GM12878 (cell line): ENCODE data around the gene STXBP1. TPM values are rescaled to one million over a fixed set of nuclear protein-coding genes. Genes with fewer than 3 reads are reported as not detected.

Experiments
- ATAC-seq: fragments of 200-7000 bp; cut with Tn5 transposase; 3 replicates; pipeline ENCODE4 v1.9.1; 2020; ENCODE audit warnings: mild to moderate bottlenecking, moderate library complexity
- BruUV-seq: library from RNA; stranded (reverse); fragments of 400-500 nt; replicated peaks from 2 replicates; lab custom pipeline; 2021; lab: Mats Ljungman, UMichigan
- CTCF ChIA-PET: fragments of 300-600 bp; sonication (Branson Sonifier 250); formaldehyde crosslinking; extraction: SDS; loops from one replicate; lab custom pipeline; 2021; ENCODE audit warnings: inconsistent platforms; lab: Yijun Ruan, JAX
- POLR2A ChIA-PET: fragments of 350-600 bp; formaldehyde crosslinking; extraction: SDS; loops from one replicate; lab custom pipeline; 2021; ENCODE audit warnings: inconsistent platforms; lab: Charles Lee
- RAD21 ChIA-PET: fragments of 300-600 bp; sonication (Branson Sonifier 250); formaldehyde crosslinking; loops from one replicate; lab custom pipeline; 2023; ENCODE audit warnings: antibody characterized with exemption; ENCODE audit not compliant: unreplicated experiment; lab: Charles Lee
- SMC1A ChIA-PET: fragments of 300-600 bp; sonication (Branson Sonifier 250); formaldehyde crosslinking; loops from one replicate; lab custom pipeline; 2023; ENCODE audit not compliant: unreplicated experiment, uncharacterized antibody; lab: Charles Lee
- DNase-seq: peaks from one replicate; pipeline ENCODE4 v3.0.0-alpha.2; 2011; ENCODE audit warnings: low read depth, low spot score
- FAIRE-seq: peaks from 3 replicates; lab custom pipeline; 2011; peaks lifted over from hg19 to GRCh38; lab: Jason Lieb, UNC
- H2AFZ ChIP-seq: 2 replicates; pipeline ENCODE4 v1.6.0; 2011; ENCODE audit warnings: low read depth, low read length, control low read depth; ENCODE audit not compliant: control insufficient read depth
- H3K27ac ChIP-seq: 2 replicates; pipeline ENCODE4 v1.5.1; 2011; ENCODE audit warnings: control low read depth; ENCODE audit not compliant: control insufficient read depth, insufficient read depth
- H3K27me3 ChIP-seq, 2 experiments: replicated peaks in 1 of 2; 2 replicates each; pipeline versions ENCODE4 v1.6.0 to v1.6.1; 2011; ENCODE audit warnings: low read length in 1 of 2; ENCODE audit not compliant: control insufficient read depth in 2 of 2, insufficient read depth in 2 of 2
- H3K36me3 ChIP-seq, 2 experiments: 2 replicates each; pipeline ENCODE4 v1.5.1; 2011; ENCODE audit warnings: low read length in 1 of 2; ENCODE audit not compliant: control insufficient read depth in 2 of 2, insufficient read depth in 2 of 2
- H3K4me1 ChIP-seq: 2 replicates; pipeline ENCODE4 v1.6.1; 2011; ENCODE audit warnings: mild to moderate bottlenecking, low read length, moderate library complexity, mixed read lengths; ENCODE audit not compliant: control insufficient read depth, insufficient read depth
- H3K4me2 ChIP-seq: 2 replicates; pipeline ENCODE4 v1.6.0; 2011; ENCODE audit warnings: control low read depth; ENCODE audit not compliant: control insufficient read depth, insufficient read depth
- H3K4me3 ChIP-seq: fragments of 200-600 bp; sonication (generic); 2 replicates; pipeline ENCODE4 v1.5.1; 2016
- H3K79me2 ChIP-seq: 2 replicates; pipeline ENCODE4 v1.6.0; 2011; ENCODE audit warnings: low read length; ENCODE audit not compliant: control insufficient read depth, insufficient read depth
- H3K9ac ChIP-seq: 2 replicates; pipeline ENCODE4 v1.8.0; 2011; ENCODE audit warnings: low read length, control low read depth, mixed read lengths; ENCODE audit not compliant: control insufficient read depth, insufficient read depth
- H3K9me3 ChIP-seq: replicated peaks from 3 replicates; pipeline ENCODE4 v1.5.1; 2011; ENCODE audit warnings: mild to moderate bottlenecking, low read length; ENCODE audit not compliant: control insufficient read depth, insufficient read depth
- H4K20me1 ChIP-seq: 2 replicates; pipeline ENCODE4 v1.6.0; 2011; ENCODE audit not compliant: control insufficient read depth, insufficient read depth
- ASH2L ChIP-seq: fragments of 300-600, 200-600 bp; sonication (generic); IDR thresholded peaks from 2 replicates; pipeline ENCODE4 v1.6.1; 2017; ENCODE audit warnings: low read depth, mild to moderate bottlenecking, borderline replicate concordance
- BRCA1 ChIP-seq: IDR thresholded peaks from 2 replicates; pipeline ENCODE4 v1.6.1; 2011; ENCODE audit warnings: low read depth, low read length, improper control_type of control experiment
- HDAC6 ChIP-seq: fragments of 200-600 bp; sonication (generic); IDR thresholded peaks from one replicate; pipeline ENCODE4 v1.8.0; 2017; ENCODE audit warnings: antibody characterized with exemption; ENCODE audit not compliant: unreplicated experiment
- MEF2A ChIP-seq: IDR thresholded peaks from 2 replicates; pipeline ENCODE4 v1.6.1; 2011; ENCODE audit warnings: low read depth, mild to moderate bottlenecking, low read length, moderate library complexity; ENCODE audit not compliant: insufficient read depth
- NFYB ChIP-seq: IDR thresholded peaks from 2 replicates; pipeline ENCODE4 v1.6.1; 2011; ENCODE audit warnings: low read depth, mild to moderate bottlenecking, low read length, improper control_type of control experiment, moderate library complexity; ENCODE audit not compliant: insufficient read depth
- NR2F1 ChIP-seq: fragments of 450-650 bp; conservative IDR thresholded peaks from 2 replicates; pipeline ENCODE4 v1.6.1; 2017; ENCODE audit warnings: mild to moderate bottlenecking
- TBL1XR1 ChIP-seq: IDR thresholded peaks from 2 replicates; pipeline ENCODE4 v1.6.1; 2012; ENCODE audit warnings: low read depth, low read length, improper control_type of control experiment
- WGBS: methylation state at CpG from one replicate; pipeline ENCODE4 v1.1.6; 2016; ENCODE audit warnings: low lambda C conversion rate; ENCODE audit not compliant: insufficient replicate concordance, insufficient coverage; ENCODE audit errors: missing lambda C conversion rate; 5-methylcytosine and 5-hydroxymethylcytosine counted together
- in situ Hi-C: fragments of 300-500 bp; cut with MboI; formaldehyde crosslinking; loops from 9 replicates; pipeline ENCODE4 v1.14.3; 2018; ENCODE audit warnings: mixed read lengths
- intact Hi-C: fragments of 100-400 bp; cut with micrococcal nuclease; formaldehyde crosslinking; loops from one replicate; pipeline ENCODE4 v1.14.2; 2022; ENCODE audit not compliant: unreplicated experiment
- polyA plus RNA-seq, 11 experiments: library from polyadenylated mRNA; depleted of rRNA in 4 of 11; unstranded in 6 of 11; stranded (reverse) in 5 of 11; fragments of >200 nt; fragmentation: Nextera tagmentation in 4 of 11; fragmentation: Illumina TruSeq in 1 of 11; extraction: Ambion mirVana in 4 of 11; extraction: Trizol in 1 of 11; gene quantifications; 1 replicate in 1 of 11; 2 replicates in 10 of 11; pipeline versions ENCODE4 v1.2.1 to v1.2.3, GENCODE V29; 2011 to 2016; ENCODE audit warnings: inconsistent platforms in 2 of 11, missing spikeins in 2 of 11, low read depth in 1 of 11
- total RNA-seq, 4 experiments: library from RNA; depleted of rRNA in 3 of 4; stranded (reverse); fragments of >200 nt in 3 of 4; fragmentation: Illumina TruSeq in 1 of 4; extraction: Trizol in 1 of 4; gene quantifications; 2 replicates each; pipeline versions ENCODE4 v1.2.1 to v1.2.3, GENCODE V29; 2013 to 2021
- TF ChIP-seq, protein P1 (sequence below): fragments of 450-650 bp; IDR thresholded peaks from 2 replicates; pipeline ENCODE4 v1.6.1; 2017; ENCODE audit warnings: low read depth, mild to moderate bottlenecking, moderate library complexity

STXBP1 gene
- total and polyA plus RNA-seq, 10 of the 15 experiments (the other 5 are each of a cell fraction or from before 2014, with no cell fraction given), result 0.08 to 0.85 (median 0.31) TPM; not detected in 3

GRCh38 chr9:127684576-127684975 is 72.5 kb downstream of the STXBP1 start:
- TF ChIP-seq ASH2L (no peak), NR2F1 (no peak), BRCA1 (no peak), TBL1XR1 (no peak), MEF2A (no peak), NFYB (no peak), HDAC6 (no peak)
- TF ChIP-seq, protein P1, sequence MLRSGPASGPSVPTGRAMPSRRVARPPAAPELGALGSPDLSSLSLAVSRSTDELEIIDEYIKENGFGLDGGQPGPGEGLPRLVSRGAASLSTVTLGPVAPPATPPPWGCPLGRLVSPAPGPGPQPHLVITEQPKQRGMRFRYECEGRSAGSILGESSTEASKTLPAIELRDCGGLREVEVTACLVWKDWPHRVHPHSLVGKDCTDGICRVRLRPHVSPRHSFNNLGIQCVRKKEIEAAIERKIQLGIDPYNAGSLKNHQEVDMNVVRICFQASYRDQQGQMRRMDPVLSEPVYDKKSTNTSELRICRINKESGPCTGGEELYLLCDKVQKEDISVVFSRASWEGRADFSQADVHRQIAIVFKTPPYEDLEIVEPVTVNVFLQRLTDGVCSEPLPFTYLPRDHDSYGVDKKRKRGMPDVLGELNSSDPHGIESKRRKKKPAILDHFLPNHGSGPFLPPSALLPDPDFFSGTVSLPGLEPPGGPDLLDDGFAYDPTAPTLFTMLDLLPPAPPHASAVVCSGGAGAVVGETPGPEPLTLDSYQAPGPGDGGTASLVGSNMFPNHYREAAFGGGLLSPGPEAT, result no peak
- FAIRE-seq (no peak), ATAC-seq (no peak), DNase-seq (no peak)
- CTCF ChIA-PET, result interaction anchor here (1.2 kb wide), 1 partner anchor 12 kb away, joined by 3 read pairs; no protein-coding TSS in a partner anchor
- no TSS peak for BruUV-seq
- intact Hi-C loops (no loop called here), in situ Hi-C loops (no loop called here)
- H3K9me3 ChIP-seq, result no peaks in the 10 kb centered on the region
- 37% methylated on average over 4 of the region's 4 CpGs for WGBS
- no peak overlapping the region for H2AFZ ChIP-seq
- no peaks in the 10 kb centered on the region for H3K36me3 ChIP-seq
- SMC1A ChIA-PET, result interaction anchor here (1.1 kb wide), 1 partner anchor 48 kb away, joined by 3 read pairs; no protein-coding TSS in a partner anchor
- H3K79me2 ChIP-seq, result no peaks in the 10 kb centered on the region
- POLR2A ChIA-PET, result no interaction called here
- RAD21 ChIA-PET, result no interaction called here
- H3K27me3 ChIP-seq, result peaks cover 0 to 3% of the 10 kb centered on the region in 2 experiments; a peak in 3 of 4 replicates
- no peaks in the 10 kb centered on the region for H3K4me1 ChIP-seq
- no peak overlapping the region for H3K4me2 ChIP-seq
- H4K20me1 ChIP-seq, result no peaks in the 10 kb centered on the region
- H3K4me3 ChIP-seq, result no peak overlapping the region
- no peak overlapping the region for H3K9ac ChIP-seq
- H3K27ac ChIP-seq, result no peak overlapping the region
